HG03378 (cell line): ENCODE data around the gene LEFTY2.
"Not testable (repeated sequence)": the region's sequence is repeated elsewhere in the genome, so short reads cannot be mapped to it uniquely, and the experiment has no call there.

Experiments
- ATAC-seq: cut with Tn5 transposase; IDR thresholded peaks from one replicate; pipeline ENCODE4 v1.9.1; 2021; ENCODE audit warnings: mild to moderate bottlenecking, moderate library complexity; ENCODE audit not compliant: unreplicated experiment

Gene LEFTY2

DNA sequence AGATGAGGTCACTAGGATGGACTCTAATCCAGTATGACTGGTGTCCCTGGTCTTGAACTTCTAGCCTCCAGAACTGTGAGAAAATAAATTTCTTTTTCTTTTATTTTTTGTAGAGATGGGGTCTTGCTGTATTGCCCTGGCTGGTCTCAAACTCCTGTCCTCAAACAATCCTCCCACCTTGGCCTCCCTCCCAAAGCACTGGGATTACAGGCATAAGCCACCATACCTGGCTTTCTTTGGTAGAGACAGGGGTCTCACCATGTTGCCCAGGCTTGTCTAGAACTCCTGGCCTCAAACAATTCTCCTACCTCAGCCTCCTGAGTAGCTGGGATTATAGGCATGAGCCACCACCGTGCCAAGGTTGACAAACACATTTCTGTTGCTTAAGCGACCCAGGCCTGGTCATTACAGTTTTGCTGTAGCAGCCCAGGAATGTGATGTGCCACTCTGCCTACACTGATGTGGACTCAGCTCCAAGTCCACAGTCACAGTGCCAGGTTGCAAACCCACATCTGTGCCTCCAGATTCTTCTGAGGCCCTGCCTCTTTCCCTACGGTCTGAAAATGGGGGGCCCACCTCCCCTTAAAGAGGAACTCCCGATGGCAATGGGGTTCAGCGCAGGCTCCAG lies 32.9 kb downstream of the LEFTY2 start:
- no peak for ATAC-seq

DNA sequence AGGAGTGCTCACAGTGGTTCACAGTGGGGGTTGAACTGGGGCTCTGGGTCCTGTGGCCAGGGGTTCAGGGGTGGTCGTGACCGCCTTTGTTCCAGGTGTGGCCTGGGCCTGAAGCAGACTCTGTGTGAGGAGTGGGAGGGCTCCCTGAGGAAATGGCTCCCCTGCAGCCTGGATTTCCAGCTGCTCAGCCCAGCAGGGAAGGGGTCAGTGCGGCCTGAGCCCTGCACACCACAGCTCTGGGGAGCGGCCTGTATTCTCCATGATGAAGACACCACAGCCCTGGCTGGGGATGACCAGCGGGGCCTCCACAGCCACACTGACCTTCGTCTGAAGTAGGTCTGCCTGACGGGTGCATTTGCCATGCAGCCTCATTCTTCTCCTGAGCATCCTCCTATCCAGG lies 33.7 kb downstream of the LEFTY2 start:
- ATAC-seq, result no peak

DNA sequence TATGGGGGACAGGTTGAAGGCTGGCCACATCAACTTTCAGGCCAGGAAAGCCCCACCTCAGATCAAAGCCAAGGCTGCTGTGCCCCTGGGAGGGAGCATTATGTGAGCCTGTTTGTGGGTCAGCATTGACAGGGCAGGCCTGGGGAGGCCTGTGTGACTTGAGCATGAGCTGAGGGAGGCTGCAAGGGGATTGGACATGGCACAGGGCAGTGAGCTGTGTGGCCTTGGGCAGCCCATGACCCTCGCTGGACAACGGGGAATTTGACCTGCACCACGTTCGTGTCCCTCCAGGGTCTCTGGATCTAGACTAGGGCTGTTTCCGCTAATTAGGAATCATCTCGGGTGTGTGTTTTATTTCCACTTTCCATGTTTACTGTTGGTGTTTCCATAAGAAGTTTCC lies 34.6 kb downstream of the LEFTY2 start:
- no peak for ATAC-seq

DNA sequence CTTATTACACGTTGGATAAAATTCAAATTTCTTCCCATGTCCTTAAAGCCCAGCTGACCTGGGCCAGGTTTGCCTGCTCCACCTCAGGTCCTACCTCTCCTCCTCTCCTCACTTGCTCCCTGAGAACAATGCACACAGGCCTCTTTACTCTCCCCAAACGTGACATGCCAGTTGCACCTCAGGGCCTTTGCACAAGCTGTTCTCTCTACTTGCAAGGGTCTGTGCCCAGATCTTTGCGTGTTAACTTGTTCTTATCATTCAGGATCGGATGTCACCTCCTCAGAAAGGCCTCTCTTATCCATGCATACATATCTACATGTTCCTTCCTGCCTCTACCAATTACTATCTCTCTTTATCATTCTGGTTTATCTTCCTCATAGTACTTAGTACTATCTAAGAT lies 37.4 kb downstream of the LEFTY2 start:
- ATAC-seq, result no peak

DNA sequence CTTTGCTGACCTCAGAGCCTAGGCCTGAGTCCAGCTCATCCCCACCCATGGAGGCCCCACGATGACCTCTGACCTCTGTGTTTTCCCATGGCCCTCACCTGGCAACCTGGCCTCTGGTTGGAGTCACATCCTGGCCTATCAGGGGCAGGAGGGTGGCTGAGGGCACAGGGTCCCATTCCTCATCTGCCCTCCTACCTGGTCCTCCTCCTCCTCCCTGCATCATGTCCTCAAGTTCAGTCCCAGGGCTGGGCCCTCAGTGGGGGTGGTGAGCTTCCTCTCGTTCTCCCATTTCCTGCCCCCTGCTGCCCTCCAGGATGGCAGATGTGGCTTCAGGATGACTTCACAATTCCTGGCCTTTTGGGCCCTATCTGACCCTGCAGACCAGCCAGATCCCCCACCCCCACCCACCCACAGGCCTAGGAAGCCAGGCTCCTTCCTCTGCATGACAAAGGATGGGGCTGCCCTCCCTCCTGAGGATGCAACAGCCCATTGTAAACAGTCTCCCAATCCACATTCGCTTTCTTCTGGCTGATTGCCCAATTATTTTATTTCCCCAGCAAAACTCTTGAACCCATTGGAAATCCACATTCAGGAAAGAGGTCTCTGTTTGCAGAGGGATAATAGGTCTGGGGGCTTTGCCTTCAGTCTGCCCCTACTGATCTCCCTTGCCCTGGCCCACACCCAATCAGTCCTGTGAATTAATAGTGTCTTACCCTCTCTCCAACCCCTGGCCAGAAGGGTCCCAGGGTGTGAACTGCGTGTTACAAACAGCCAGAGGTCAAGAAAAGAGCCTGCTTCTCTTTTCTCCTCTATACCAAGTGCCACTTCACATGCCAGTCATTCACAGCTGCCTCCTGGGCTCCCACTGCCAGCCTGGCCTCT lies 41.7 kb downstream of the LEFTY2 start:
- no peak for ATAC-seq

DNA sequence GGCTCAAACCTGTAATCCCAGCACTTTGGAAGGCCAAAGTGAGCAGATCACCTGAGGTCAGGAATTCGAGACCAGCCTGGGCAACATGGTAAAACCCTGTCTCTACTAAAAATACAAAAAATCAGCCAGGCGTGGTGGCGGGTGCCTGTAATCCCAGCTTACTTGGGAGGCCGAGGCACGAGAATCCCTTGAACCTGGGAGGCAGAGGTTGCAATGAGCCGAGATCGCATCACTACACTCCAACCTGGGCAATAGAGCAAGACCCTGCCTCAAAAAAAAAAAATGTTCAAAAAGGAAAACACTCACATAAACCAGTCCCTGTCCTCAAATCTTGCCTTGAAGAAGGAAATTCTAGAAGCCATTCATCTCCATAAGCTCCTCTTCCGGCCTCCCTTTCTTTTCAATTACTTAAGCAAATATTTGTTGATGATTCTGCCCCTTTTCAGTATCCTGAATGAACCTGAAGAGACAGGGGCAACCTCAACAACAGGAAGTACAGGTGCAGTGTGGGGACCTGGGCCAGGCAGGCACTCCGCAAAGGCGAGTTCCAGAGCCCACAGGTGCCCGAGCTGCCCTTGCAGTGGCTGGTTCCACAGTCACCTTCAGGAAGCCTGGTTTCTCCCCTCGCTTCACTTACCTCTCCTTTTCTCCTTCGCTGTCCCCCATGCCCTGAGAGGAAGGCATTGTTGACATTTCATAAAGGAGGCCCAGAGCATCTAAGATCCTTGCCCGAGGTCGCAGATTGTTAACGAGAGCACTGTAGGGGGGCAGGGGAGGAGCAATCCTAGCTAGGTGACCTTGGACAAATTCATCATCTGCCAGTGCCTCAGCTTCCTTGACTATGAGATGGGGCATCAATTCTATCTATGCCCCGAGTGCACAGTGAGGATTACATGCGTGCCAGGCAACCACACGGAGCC lies 43.2 kb downstream of the LEFTY2 start:
- ATAC-seq, result no peak

DNA sequence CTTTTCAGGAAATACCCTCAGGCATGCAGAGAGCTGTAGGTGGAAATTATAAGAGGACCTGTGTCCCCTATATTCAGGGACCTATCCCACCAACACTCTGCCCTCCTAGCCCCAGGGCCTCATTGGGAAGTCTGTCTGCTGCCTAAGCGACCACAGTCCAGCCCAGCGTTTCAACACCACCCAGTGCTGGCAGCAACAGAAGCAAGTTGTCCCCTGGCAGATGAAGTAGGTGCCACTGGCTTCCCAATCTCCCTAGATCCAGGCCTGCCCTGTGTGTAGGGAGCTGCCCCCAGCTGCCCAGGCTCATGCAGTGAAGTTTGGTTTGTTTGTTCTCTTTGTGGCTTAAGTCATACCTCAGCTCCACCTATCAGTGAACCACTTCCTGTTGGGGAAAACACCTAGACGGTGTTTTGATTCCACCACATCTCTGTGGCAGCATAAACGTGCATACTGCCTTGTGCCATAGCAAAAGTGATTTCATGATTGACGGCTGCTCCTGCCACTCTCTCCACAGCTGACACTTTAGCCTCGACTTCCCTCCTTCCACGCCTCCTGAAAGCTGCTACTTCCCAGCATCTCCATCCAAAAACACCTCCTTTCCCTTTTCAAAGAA lies 44.0 kb downstream of the LEFTY2 start:
- ATAC-seq, result peak; percentile 100

DNA sequence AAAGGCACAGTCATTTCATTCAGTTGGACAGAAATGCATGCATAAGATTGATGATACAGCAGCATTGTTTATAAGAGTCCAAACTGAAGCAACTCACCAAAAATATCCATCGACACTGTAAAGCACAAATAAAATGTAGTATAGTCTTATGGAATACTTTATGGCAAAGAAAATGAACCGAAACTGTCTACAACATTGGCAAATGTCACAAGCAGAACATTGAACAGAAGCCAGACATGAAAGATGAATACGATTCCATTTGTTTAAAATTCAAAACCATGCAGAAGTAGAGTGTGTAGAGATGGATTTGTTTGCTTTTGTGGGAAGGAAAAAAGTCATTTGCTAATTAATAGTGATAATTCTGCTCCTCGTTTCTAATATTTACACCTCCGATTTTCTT lies 44.5 kb downstream of the LEFTY2 start:
- ATAC-seq, result no peak

DNA sequence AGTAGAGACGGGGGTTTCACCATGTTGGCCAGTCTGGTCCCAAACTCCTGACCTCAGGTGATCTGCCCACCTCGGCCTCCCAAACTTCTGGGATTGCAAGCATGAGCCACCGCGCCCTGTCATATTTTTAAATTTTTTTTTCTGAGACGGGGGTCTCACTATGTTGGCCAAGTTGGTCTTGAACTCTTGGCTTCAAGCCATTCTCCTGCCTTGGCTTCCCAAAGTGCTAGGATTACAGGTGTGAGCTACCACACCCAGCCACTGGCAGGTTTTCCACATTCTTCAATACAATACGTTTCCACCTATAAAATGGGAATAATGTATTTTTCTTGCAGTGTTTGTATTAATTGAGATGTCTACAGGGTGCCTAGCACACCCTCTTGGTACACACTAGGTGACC lies 48.7 kb downstream of the LEFTY2 start:
- no peak for ATAC-seq

DNA sequence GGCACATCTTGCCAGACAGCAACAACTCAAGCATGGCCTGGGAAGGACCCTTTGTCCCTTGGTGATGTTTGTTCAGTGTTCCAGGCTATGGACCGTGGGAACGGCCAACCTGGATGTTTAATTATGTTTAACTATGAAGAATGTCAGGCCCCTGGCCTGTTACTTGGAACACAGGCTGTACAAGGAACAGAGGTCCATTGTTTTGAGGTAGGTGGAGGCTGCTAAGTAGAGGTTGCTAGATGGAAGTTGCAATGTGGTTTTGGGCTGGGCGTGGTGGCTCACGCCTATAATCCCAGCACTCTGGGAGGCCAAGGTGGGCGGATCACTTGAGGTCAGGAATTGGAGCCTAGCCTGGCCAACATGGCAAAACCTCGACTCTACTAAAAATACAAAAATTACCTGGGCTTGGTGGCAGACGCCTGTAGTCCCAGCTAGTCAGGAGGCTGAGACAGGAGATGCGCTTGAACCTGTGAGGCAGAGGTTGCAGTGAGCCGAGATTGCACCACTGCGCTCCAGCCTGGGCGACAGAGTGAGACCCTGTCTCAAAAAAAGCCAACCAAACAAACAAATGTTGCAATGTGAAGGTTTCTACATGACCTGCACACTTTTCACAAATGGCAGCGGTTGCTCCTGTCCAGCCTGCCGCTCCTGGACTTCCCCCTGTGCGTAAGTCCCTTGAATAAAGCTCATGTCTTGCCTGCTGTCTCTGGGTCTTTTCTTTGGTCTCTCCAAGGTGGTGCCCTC lies 49.6 kb downstream of the LEFTY2 start:
- ATAC-seq, result no peak

DNA sequence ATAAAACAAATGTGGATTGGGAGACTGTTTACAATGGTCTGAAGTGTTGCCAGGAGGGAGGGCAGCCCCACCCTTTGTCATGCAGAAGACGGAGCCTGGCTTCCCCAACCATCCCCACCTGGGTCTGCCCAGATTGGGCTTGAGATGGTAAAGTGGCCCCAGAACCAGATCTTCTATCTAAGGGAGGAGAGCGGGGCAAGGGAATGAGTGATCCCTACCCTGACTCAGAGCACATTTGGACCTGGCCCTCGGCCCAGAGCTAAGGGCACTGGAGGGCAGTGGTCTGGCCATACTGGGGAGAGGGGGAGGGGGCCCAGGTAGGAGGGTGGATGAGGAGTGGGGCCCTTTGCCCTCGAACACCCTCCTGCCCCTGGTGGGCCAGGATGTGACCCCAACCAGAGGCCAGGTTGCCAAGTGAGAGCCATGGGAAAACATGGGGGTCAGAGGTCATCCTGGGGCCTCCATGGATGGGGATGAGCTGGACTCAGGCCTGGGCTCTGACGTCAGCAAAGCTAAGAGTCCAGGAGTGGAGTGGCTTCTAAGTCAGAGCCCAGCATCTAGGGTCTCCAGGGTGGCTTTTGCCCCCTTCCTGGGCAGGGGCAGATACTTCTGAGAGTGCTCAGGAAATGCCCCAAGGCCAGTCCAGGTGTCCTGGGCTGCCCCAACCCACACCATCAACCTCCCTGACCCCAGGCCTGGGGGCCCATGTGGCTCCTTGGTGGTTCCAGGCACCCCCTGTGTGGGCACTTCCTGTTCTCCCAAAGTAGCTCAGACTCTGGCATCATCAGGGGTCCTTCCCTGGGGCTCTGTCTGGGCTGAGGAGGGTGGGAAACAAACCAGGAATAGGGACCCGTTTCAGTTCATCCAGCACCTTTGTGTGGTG lies 50.4 kb downstream of the LEFTY2 start:
- no peak for ATAC-seq

DNA sequence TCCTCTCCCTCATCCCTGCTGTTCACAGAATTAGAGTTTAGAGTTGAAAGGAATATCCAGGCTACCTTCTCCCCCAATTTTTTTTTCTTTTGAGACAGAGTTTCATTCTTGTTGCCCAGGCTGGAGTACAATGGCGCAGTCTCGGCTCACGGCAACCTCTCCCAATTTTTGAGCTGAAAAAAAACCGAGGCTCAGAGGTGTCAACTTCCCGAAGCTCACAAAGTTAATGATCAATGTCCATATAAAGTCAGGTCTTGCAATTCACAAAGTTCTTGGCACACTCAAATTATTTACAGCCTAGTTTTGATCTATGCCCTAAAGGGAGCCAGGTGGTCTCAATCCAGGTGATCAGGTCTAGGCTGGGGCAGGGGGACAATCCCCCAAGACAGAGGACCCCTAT lies 51.3 kb downstream of the LEFTY2 start:
- no peak for ATAC-seq

DNA sequence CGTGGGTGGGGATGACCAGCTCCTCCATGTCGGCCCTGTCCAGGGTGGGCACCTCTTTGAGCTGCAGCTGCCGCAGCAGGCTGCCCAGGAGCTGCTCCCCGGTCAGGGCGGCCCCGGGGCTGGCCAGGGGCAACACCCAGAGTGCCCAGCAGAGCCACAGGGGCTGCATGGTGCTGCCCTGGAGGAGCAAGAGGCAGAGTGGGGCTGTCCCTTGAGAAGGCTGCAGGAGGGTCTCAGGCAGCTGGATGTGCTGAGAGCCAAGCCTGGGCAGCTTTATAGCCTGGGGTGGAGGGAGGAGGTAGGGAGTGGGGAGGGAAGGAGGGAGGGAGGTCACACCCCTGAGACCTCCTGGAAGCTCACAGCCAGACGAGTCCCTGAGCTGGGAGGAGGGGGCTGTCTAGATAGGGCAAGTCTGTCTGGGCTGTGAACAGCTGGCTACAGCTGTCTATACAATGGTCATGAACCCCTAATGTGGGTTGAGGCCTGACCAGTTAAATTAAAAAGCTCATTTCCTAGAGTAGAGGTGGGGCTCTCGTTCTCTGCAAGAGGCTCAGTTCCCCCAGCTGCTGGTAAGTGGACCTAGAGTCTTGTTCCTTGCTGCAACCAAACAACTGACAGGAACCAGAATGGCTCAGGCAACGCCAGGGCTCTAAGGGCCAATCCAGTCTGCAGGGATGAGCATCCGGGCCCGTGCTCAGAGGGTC lies 52.0 kb downstream of the LEFTY2 start, which contains the start of gene LEFTY1:
Gene LEFTY1 (minus strand): TSS at position 249 of the 704 bp plus-strand sequence. CDS start 80 bp downstream, at position 169.
- ATAC-seq, result no peak

DNA sequence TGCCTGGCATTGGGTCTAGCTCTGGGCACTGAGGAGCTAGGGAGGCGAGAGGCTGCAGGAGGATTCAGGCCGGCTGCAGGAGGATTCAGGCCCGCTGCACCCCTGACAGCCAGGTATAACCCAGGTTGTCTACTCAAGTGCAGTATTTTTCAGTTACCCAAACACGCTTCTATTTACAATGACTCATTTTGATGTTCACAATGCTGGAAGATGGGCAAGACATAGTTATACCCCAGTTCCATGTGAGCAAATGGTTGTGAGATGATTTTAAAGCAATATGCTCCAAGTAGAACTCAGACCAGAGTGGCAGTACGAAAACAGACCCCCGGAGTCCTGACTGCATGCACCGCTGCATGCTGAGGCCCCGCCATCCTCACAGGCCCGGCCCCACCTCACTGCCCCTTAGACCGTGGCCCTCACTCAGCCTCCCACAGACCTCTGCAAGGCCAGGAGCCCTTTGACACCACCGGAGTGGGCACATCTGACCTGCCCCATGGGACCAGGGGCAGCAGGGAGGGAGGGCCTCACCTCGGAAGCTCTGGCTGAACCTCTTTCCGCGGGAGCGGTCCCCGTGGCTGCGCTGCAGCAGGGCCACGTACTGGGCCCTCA lies 52.6 kb downstream of the LEFTY2 start:
- no peak for ATAC-seq

DNA sequence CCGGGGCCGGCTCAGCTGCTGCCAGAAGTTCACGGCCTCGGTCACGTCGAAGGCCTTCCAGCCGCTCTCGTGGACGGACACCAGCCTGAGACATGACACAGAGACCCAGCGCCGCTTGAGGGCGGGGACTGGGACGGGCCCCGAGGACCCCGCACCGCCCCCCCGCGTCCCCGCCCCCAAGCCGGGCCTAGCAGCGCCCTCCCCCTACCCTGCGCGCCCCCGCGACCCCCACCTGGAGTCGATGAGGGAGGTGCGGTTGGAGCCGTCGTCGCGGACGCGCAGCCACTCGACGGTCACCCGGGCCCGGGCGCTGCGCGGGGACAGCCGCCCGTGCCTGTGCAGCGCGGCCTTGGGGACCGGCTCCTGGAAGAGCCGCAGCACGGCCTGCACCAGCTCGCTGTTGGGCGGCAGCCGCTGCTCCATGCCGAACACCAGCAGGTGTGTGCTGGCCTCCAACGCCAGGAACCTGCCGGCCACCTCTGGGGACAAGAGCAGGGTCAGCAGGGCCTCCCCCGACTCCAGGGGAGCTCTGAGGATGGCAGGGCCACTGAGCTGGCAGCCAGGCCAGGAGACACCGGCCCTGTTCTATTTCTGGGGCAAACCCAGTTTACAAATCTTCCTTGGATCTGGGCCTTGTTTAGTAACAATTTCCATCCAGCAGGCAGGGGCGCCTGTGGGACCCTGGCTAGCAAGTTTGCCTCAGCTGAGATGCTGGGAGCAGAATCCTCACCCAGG lies 53.3 kb downstream of the LEFTY2 start:
- ATAC-seq, result not testable (repeated sequence)

DNA sequence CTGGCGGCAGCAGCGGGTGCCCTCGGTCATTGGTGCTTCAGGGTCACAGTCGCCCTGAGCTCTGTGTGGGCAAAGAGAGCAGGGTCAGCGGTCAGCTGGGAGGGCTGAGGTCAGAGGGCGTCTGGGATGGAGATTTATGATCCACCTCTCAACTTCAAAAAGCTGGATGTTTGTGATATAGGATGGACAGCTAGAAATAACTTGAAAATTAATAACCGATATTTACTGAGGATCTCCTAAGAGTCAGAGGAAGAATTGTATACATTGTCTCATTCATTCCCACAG lies 54.0 kb downstream of the LEFTY2 start:
- ATAC-seq, result no peak
